GM19468 (cell line): ENCODE measurements around the gene MACC1.
"Not testable (repeated sequence)": the region's sequence is repeated elsewhere in the genome, so short reads cannot be mapped to it uniquely, and the experiment has no call there.

Experiments
- ATAC-seq: cut with Tn5 transposase; IDR thresholded peaks from one replicate; pipeline ENCODE4 v1.9.1; 2021; ENCODE audit warnings: mild to moderate bottlenecking, moderate library complexity, moderate number of reproducible peaks; ENCODE audit not compliant: unreplicated experiment; ENCODE audit errors: extremely low read depth

Gene MACC1

GRCh38 chr7:20188567-20188966 lies 28.6 kb downstream of the MACC1 start:
- no peak for ATAC-seq

GRCh38 chr7:20187850-20188249 lies 29.3 kb downstream of the MACC1 start:
- ATAC-seq = not testable (repeated sequence)

- ATAC-seq = no peak
Observed at GRCh38 chr7:20185988-20186387, 31.2 kb downstream of the MACC1 start.

- no peak for ATAC-seq
Observed at GRCh38 chr7:20183086-20183485, 34.1 kb downstream of the MACC1 start.

GRCh38 chr7:20176578-20177242 lies 40.5 kb downstream of the MACC1 start:
- ATAC-seq = no peak

GRCh38 chr7:20173828-20174227 lies 43.4 kb downstream of the MACC1 start:
- ATAC-seq = no peak

- ATAC-seq = no peak
Observed at GRCh38 chr7:20172736-20173334, 44.3 kb downstream of the MACC1 start.

GRCh38 chr7:20170633-20171032 lies 46.6 kb downstream of the MACC1 start:
- ATAC-seq = no peak

GRCh38 chr7:20165146-20165510 lies 52.1 kb downstream of the MACC1 start:
- ATAC-seq = no peak

- ATAC-seq = no peak
Observed at GRCh38 chr7:20164425-20165145, 52.6 kb downstream of the MACC1 start.

- ATAC-seq = no peak
Observed at GRCh38 chr7:20162665-20163064, 54.5 kb downstream of the MACC1 start.

- no peak for ATAC-seq
Observed at GRCh38 chr7:20159226-20159747, 57.9 kb downstream of the MACC1 start.

- no peak for ATAC-seq
Observed at GRCh38 chr7:20158684-20159083, 58.5 kb downstream of the MACC1 start.

- ATAC-seq = no peak
Observed at GRCh38 chr7:20157456-20157855, 59.7 kb downstream of the MACC1 start.

- ATAC-seq = no peak
Observed at GRCh38 chr7:20153999-20154398, 63.2 kb downstream of the MACC1 start.

GRCh38 chr7:20153567-20153966 lies 63.6 kb downstream of the MACC1 start:
- ATAC-seq = no peak

- ATAC-seq = no peak
Observed at GRCh38 chr7:20152511-20152910, 64.7 kb downstream of the MACC1 start.

- ATAC-seq = no peak
Observed at GRCh38 chr7:20151708-20152456, 65.3 kb downstream of the MACC1 start.

GRCh38 chr7:20146451-20146850 lies 70.7 kb downstream of the MACC1 start:
- ATAC-seq = no peak

GRCh38 chr7:20144801-20145200 lies 72.4 kb downstream of the MACC1 start:
- no peak for ATAC-seq

GRCh38 chr7:20141666-20142065 lies 75.5 kb downstream of the MACC1 start:
- ATAC-seq = no peak
